ENCODE measurements around the gene SORD. TPM values are rescaled to one million over a fixed set of nuclear protein-coding genes. Genes with fewer than 3 reads are reported as not detected.

SORD gene
- total and polyA plus RNA-seq, 9 of the 15 experiments (the other 6 are each of a cell fraction or from before 2014, with no cell fraction given): 5.9 to 79.2 (median 29.6) TPM

- TF ChIP-seq EP300 (IDR thresholded peaks at IDR 0.05; ENCODE audit: low read length) (peak; percentile 92), CHD4 (IDR thresholded peaks at IDR 0.05; ENCODE audit: insufficient read depth, insufficient replicate concordance, low read depth, low read length, poor library complexity, severe bottlenecking) (no peak), KDM5B (IDR thresholded peaks at IDR 0.05; ENCODE audit: insufficient replicate concordance, low read depth, low read length) (no peak), SETDB1 (IDR thresholded peaks at IDR 0.05; ENCODE audit: low read length) (no peak), CEBPZ (IDR thresholded peaks at IDR 0.05; ENCODE audit: borderline replicate concordance, low read depth, low read length) (no peak), IRF2 (CRISPR knock-in tag; IDR thresholded peaks at IDR 0.05) (no peak), GTF2A2 (tag; IDR thresholded peaks at IDR 0.05) (no peak), NUFIP1 (IDR thresholded peaks at IDR 0.05; ENCODE audit: partially characterized antibody) (peak; percentile 32), DMBX1 (CRISPR knock-in tag; IDR thresholded peaks at IDR 0.05; ENCODE audit: borderline replicate concordance) (no peak; the same call in 1 of the 2 replicates), RBBP5 (IDR thresholded peaks at IDR 0.05; ENCODE audit: borderline replicate concordance, insufficient read depth, low read length, poor library complexity, severe bottlenecking) (peak; percentile 82), NCOA6 (IDR thresholded peaks at IDR 0.05) (peak; percentile 48), ATF2 (CRISPR knock-in tag; IDR thresholded peaks at IDR 0.05) (no peak), TFAM (CRISPR knock-in tag; conservative IDR thresholded peaks at IDR 0.05) (no peak), CHCHD3 (CRISPR knock-in tag; IDR thresholded peaks at IDR 0.05) (no peak), CBX3 (IDR thresholded peaks at IDR 0.05; ENCODE audit: borderline replicate concordance in 1 of 2, low read length in 2 of 2) (peak in 1 of 2 experiments; percentile 96; a peak in 2 of 3 replicates), ZNF384 (IDR thresholded peaks at IDR 0.05; ENCODE audit: low read depth, low read length) (peak; percentile 76), POLR2A (conservative IDR thresholded peaks at IDR 0.05) (no peak), HMGN3 (IDR thresholded peaks at IDR 0.05; ENCODE audit: borderline replicate concordance, extremely low read depth, insufficient read length, low read depth, low read length) (peak; percentile 85), ZNF146 (CRISPR knock-in tag; IDR thresholded peaks at IDR 0.05; ENCODE audit: unreplicated experiment) (no peak)
- TF ChIP-seq, protein P1, sequence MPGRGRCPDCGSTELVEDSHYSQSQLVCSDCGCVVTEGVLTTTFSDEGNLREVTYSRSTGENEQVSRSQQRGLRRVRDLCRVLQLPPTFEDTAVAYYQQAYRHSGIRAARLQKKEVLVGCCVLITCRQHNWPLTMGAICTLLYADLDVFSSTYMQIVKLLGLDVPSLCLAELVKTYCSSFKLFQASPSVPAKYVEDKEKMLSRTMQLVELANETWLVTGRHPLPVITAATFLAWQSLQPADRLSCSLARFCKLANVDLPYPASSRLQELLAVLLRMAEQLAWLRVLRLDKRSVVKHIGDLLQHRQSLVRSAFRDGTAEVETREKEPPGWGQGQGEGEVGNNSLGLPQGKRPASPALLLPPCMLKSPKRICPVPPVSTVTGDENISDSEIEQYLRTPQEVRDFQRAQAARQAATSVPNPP (IDR thresholded peaks at IDR 0.05; ENCODE audit: borderline replicate concordance, insufficient read depth, insufficient read length): no peak
Measured at GRCh38 chr15:45048794-45049631, 26.0 kb downstream of the SORD start (continued).

Data from K562 (cell line).